ENCODE results near the gene HSF4. TPM values are rescaled to one million over a fixed set of nuclear protein-coding genes. Genes with fewer than 3 reads are reported as not detected.

HSF4 gene
- total RNA-seq, 1 experiment from 2014 or later, result 39.4 TPM

- DNase-seq, result no peak
- Histone ChIP-seq H3K9me3 (no peaks in the 10 kb centered on the region), H3K27me3 (replicated peaks; ENCODE audit: control insufficient read depth, insufficient read depth, low read length) (no peaks in the 10 kb centered on the region), H3K36me3 (ENCODE audit: control insufficient read depth, insufficient read depth, low read length) (peaks cover 4% of the 10 kb centered on the region; the same call in 1 of the 2 replicates), H3K4me3 (ENCODE audit: low read depth, low read length) (no peak overlapping the region), H3K4me1 (peaks cover 24% of the 10 kb centered on the region)
- no peak overlapping the region for H3K4me3 Mint-ChIP-seq (ENCODE audit: unreplicated experiment)
- H3K36me3 Mint-ChIP-seq (ENCODE audit: insufficient read depth, unreplicated experiment), result peaks cover 52% of the 10 kb centered on the region
- H3K27ac Mint-ChIP-seq (ENCODE audit: unreplicated experiment), result no peak overlapping the region
- no peaks in the 10 kb centered on the region for H3K9me3 Mint-ChIP-seq (ENCODE audit: unreplicated experiment)
- ChIA-PET CTCF (interaction anchor here (0.6 kb wide), 1 partner anchor 78 kb away, joined by 3 read pairs; no protein-coding TSS in a partner anchor), POLR2A (interaction anchor here (1.0 kb wide), 1 partner anchor 44 kb away, joined by 3 read pairs; no protein-coding TSS in a partner anchor)
- no peak for TF ChIP-seq CTCF (IDR thresholded peaks at IDR 0.05; ENCODE audit: insufficient read depth in 1 of 2, low read depth in 1 of 2, low read length in 1 of 2, severe bottlenecking in 1 of 2, unreplicated experiment in 1 of 2)
- BruUV-seq (replicated peaks), result no TSS peak
- H3K27me3 Mint-ChIP-seq (ENCODE audit: insufficient read depth, unreplicated experiment), result no peaks in the 10 kb centered on the region
- H3K4me1 Mint-ChIP-seq (ENCODE audit: low read depth, unreplicated experiment), result peaks cover 15% of the 10 kb centered on the region
- intact Hi-C loops (cut with micrococcal nuclease; ENCODE audit: unreplicated experiment), result no loop called here
These were observed 37.9 kb downstream of the HSF4 start for GRCh38 chr16:67202426-67202825.

- Mint-ChIP-seq H3K36me3 (ENCODE audit: insufficient read depth, unreplicated experiment) (peaks cover 51% of the 10 kb centered on the region), H3K9me3 (ENCODE audit: unreplicated experiment) (no peaks in the 10 kb centered on the region), H3K27me3 (ENCODE audit: insufficient read depth, unreplicated experiment) (no peaks in the 10 kb centered on the region), H3K4me3 (ENCODE audit: unreplicated experiment) (no peak overlapping the region), H3K27ac (ENCODE audit: unreplicated experiment) (no peak overlapping the region), H3K4me1 (ENCODE audit: low read depth, unreplicated experiment) (peaks cover 15% of the 10 kb centered on the region)
- DNase-seq, result no peak
- intact Hi-C loops (cut with micrococcal nuclease; ENCODE audit: unreplicated experiment), result no loop called here
- TF ChIP-seq CTCF (IDR thresholded peaks at IDR 0.05; ENCODE audit: insufficient read depth in 1 of 2, low read depth in 1 of 2, low read length in 1 of 2, severe bottlenecking in 1 of 2, unreplicated experiment in 1 of 2), result no peak
- POLR2A ChIA-PET, result interaction anchor here (1.0 kb wide), 1 partner anchor 43 kb away, joined by 3 read pairs; no protein-coding TSS in a partner anchor
- no peak overlapping the region for H3K4me3 ChIP-seq (ENCODE audit: low read depth, low read length)
- BruUV-seq (replicated peaks), result no TSS peak
- no peaks in the 10 kb centered on the region for H3K9me3 ChIP-seq
- H3K36me3 ChIP-seq (ENCODE audit: control insufficient read depth, insufficient read depth, low read length), result peaks cover 3% of the 10 kb centered on the region; the same call in 1 of the 2 replicates
- no peaks in the 10 kb centered on the region for H3K27me3 ChIP-seq (replicated peaks; ENCODE audit: control insufficient read depth, insufficient read depth, low read length)
- H3K4me1 ChIP-seq, result peaks cover 29% of the 10 kb centered on the region
- CTCF ChIA-PET, result no interaction called here
These were observed 38.5 kb downstream of the HSF4 start for GRCh38 chr16:67202956-67203493.

GRCh38 chr16:67204076-67204475 lies 39.5 kb downstream of the HSF4 start:
- BruUV-seq (replicated peaks), result no TSS peak
- Mint-ChIP-seq H3K27me3 (ENCODE audit: insufficient read depth, unreplicated experiment) (no peaks in the 10 kb centered on the region), H3K36me3 (ENCODE audit: insufficient read depth, unreplicated experiment) (peaks cover 52% of the 10 kb centered on the region), H3K27ac (ENCODE audit: unreplicated experiment) (no peak overlapping the region), H3K4me1 (ENCODE audit: low read depth, unreplicated experiment) (peaks cover 15% of the 10 kb centered on the region), H3K9me3 (ENCODE audit: unreplicated experiment) (no peaks in the 10 kb centered on the region), H3K4me3 (ENCODE audit: unreplicated experiment) (no peak overlapping the region)
- Histone ChIP-seq H3K27me3 (replicated peaks; ENCODE audit: control insufficient read depth, insufficient read depth, low read length) (no peaks in the 10 kb centered on the region), H3K36me3 (ENCODE audit: control insufficient read depth, insufficient read depth, low read length) (peaks cover 3% of the 10 kb centered on the region; the same call in 1 of the 2 replicates), H3K4me3 (ENCODE audit: low read depth, low read length) (no peak overlapping the region), H3K9me3 (no peaks in the 10 kb centered on the region), H3K4me1 (peaks cover 19% of the 10 kb centered on the region; the same call in 1 of the 2 replicates)
- POLR2A ChIA-PET, result no interaction called here
- TF ChIP-seq CTCF (IDR thresholded peaks at IDR 0.05; ENCODE audit: insufficient read depth in 1 of 2, low read depth in 1 of 2, low read length in 1 of 2, severe bottlenecking in 1 of 2, unreplicated experiment in 1 of 2), result no peak
- no peak for DNase-seq
- CTCF ChIA-PET, result interaction anchor here (0.6 kb wide), 1 partner anchor 34 kb away, joined by 4 read pairs; the partner anchor contains the start of gene NOL3
- intact Hi-C loops (cut with micrococcal nuclease; ENCODE audit: unreplicated experiment), result no loop called here
